Coronary artery (tissue), 2 donors: ENCODE data around the gene TEX52.

Experiments used
- DNase-seq: peaks from one replicate; pipeline ENCODE4 v3.0.0-alpha.2; 2017; ENCODE audit warnings: low spot score
- H3K27ac ChIP-seq, 2 donors: fragments of 200-600 bp; sonication (generic); one replicate each; pipeline ENCODE4 v1.5.1; 2016 to 2019
- H3K4me3 ChIP-seq: fragments of 200-600 bp; sonication (generic); 2 replicates; pipeline ENCODE4 v1.5.1; 2016; ENCODE audit warnings: mild to moderate bottlenecking, moderate library complexity
- CTCF ChIP-seq: fragments of 200-600 bp; sonication (generic); IDR thresholded peaks from one replicate; pipeline ENCODE4 v1.5.1; 2019; ENCODE audit warnings: antibody characterized with exemption

TEX52 gene

DNA sequence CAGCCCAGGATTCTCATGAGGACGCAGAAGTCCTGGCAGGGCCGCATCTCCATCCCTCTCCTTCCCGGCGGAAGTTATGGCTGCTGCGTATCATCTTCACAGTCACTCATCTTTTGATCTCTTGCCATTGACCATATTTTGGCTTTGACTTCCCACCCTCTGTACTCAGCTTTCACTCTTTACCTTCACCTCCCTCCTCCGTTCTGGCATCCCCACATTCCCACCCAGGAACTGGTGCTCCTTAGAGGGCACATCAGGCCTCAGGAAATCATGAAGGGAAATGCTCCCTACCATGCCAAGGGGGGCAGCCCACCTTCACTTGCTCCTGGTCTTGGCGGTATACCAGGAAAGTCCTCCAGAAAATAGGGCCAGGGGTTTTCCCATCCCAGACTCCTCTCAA lies 1.3 kb downstream of the TEX52 start:
- no peak overlapping the region for H3K4me3 ChIP-seq
- DNase-seq, result no peak
- H3K27ac ChIP-seq, result peak overlapping the region in 1 of 2 donors; percentile 62
- TF ChIP-seq CTCF, result no peak

GRCh38 chr12:2854669-2855453 lies 2.0 kb downstream of the TEX52 start:
- Histone ChIP-seq H3K4me3 (no peak overlapping the region), H3K27ac (peak overlapping the region in 1 of 2 donors; percentile 62)
- TF ChIP-seq CTCF, result no peak
- DNase-seq, result no peak

DNA sequence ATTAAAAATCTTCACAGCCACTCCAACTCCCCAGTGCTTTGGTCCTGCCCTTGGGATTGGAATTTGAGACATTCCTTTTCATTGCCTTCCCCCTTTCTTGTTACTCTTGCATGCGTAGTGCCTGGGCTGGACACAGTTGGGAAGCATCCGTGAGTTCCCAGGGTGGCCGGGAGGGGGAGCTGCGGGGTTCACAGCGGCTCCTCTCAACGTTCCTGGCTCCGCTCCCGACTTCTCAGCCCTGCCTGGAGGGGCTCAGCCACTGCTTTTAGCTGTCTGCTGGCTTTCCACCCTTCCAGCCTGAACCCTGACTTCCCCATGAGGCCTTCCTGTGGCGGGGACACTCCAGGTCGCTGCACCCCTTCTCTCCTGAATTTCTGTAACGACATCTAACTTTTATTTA lies 3.2 kb downstream of the TEX52 start:
- DNase-seq, result no peak
- H3K27ac ChIP-seq, result no peak overlapping the region
- H3K4me3 ChIP-seq, result no peak overlapping the region
- TF ChIP-seq CTCF, result peak; percentile 78

- no peak for DNase-seq
- TF ChIP-seq CTCF, result no peak
These were observed 4.9 kb downstream of the TEX52 start for GRCh38 chr12:2851931-2852330.

GRCh38 chr12:2845280-2845679 lies 11.6 kb downstream of the TEX52 start:
- TF ChIP-seq CTCF, result no peak
- Histone ChIP-seq H3K27ac (peak overlapping the region; percentile 61 to 77), H3K4me3 (no peak overlapping the region)
- peak; percentile 83 for DNase-seq

More at GRCh38 chr12:2851931-2852330, 4.9 kb downstream of the TEX52 start:
- Histone ChIP-seq H3K4me3 (no peak overlapping the region), H3K27ac (no peak overlapping the region)

GRCh38 chr12:2844786-2845185 lies 12.1 kb downstream of the TEX52 start:
- TF ChIP-seq CTCF, result no peak
- H3K4me3 ChIP-seq, result no peak overlapping the region
- peak overlapping the region; percentile 61 to 77 for H3K27ac ChIP-seq
- no peak for DNase-seq

GRCh38 chr12:2842948-2843347 lies 13.9 kb downstream of the TEX52 start:
- peak overlapping the region; percentile 61 to 77 for H3K27ac ChIP-seq
- H3K4me3 ChIP-seq, result no peak overlapping the region
- DNase-seq, result no peak
- TF ChIP-seq CTCF, result no peak
